Measurements from ENCODE around the gene RHOT2.
A peak's percentile ranks its signal among the peaks of the same experiment; 100 is the strongest.
"Not testable (repeated sequence)": the region's sequence is repeated elsewhere in the genome, so short reads cannot be mapped to it uniquely, and the experiment has no call there.

Gene RHOT2

GRCh38 chr16:681746-682427 is 14.0 kb downstream of the RHOT2 start:
- DNase-seq (ENCODE audit: low spot score): no peak

- DNase-seq (ENCODE audit: low spot score): no peak
Observed at GRCh38 chr16:682493-683395, 14.8 kb downstream of the RHOT2 start.

GRCh38 chr16:683396-684070 is 15.6 kb downstream of the RHOT2 start:
- no peak for DNase-seq (ENCODE audit: low spot score)

- DNase-seq (ENCODE audit: low spot score): peak; percentile 96
Observed at GRCh38 chr16:684071-684794, 16.3 kb downstream of the RHOT2 start, which contains the start of gene JMJD8. Gene JMJD8, minus strand, starts transcription at chr16:684334. Its CDS starts 15 bp downstream, at chr16:684319.

GRCh38 chr16:684961-685696 is 17.2 kb downstream of the RHOT2 start:
- no peak for DNase-seq (ENCODE audit: low spot score)

GRCh38 chr16:685967-686366 is 18.0 kb downstream of the RHOT2 start:
- peak; percentile 26 for DNase-seq (ENCODE audit: low spot score)

GRCh38 chr16:686459-687260 is 18.7 kb downstream of the RHOT2 start:
- DNase-seq (ENCODE audit: low spot score): no peak

- no peak for DNase-seq (ENCODE audit: low spot score)
Observed at GRCh38 chr16:687499-687898, 19.6 kb downstream of the RHOT2 start.

- no peak for DNase-seq (ENCODE audit: low spot score)
Observed at GRCh38 chr16:689175-689897, 21.4 kb downstream of the RHOT2 start.

GRCh38 chr16:691242-691641 is 23.3 kb downstream of the RHOT2 start:
- not testable (repeated sequence) for DNase-seq (ENCODE audit: low spot score)

- no peak for DNase-seq (ENCODE audit: low spot score)
Observed at GRCh38 chr16:692356-693108, 24.6 kb downstream of the RHOT2 start.

GRCh38 chr16:693364-693763 is 25.4 kb downstream of the RHOT2 start:
- no peak for DNase-seq (ENCODE audit: low spot score)

GRCh38 chr16:693766-694165 is 25.8 kb downstream of the RHOT2 start:
- DNase-seq (ENCODE audit: low spot score): no peak

- no peak for DNase-seq (ENCODE audit: low spot score)
Observed at GRCh38 chr16:694187-694862, 26.4 kb downstream of the RHOT2 start.

GRCh38 chr16:694863-695354 is 27.0 kb downstream of the RHOT2 start:
- no peak for DNase-seq (ENCODE audit: low spot score)

- DNase-seq (ENCODE audit: low spot score): no peak
Observed at GRCh38 chr16:695355-696089, 27.6 kb downstream of the RHOT2 start.

- no peak for DNase-seq (ENCODE audit: low spot score)
Observed at GRCh38 chr16:698911-699671, 31.2 kb downstream of the RHOT2 start.
